Measurements from ENCODE around the gene CLCN1. TPM values are rescaled to one million over a fixed set of nuclear protein-coding genes. Genes with fewer than 3 reads are reported as not detected.

Gene CLCN1
- total RNA-seq, 1 experiment from 2014 or later = 0.13 TPM

DNA sequence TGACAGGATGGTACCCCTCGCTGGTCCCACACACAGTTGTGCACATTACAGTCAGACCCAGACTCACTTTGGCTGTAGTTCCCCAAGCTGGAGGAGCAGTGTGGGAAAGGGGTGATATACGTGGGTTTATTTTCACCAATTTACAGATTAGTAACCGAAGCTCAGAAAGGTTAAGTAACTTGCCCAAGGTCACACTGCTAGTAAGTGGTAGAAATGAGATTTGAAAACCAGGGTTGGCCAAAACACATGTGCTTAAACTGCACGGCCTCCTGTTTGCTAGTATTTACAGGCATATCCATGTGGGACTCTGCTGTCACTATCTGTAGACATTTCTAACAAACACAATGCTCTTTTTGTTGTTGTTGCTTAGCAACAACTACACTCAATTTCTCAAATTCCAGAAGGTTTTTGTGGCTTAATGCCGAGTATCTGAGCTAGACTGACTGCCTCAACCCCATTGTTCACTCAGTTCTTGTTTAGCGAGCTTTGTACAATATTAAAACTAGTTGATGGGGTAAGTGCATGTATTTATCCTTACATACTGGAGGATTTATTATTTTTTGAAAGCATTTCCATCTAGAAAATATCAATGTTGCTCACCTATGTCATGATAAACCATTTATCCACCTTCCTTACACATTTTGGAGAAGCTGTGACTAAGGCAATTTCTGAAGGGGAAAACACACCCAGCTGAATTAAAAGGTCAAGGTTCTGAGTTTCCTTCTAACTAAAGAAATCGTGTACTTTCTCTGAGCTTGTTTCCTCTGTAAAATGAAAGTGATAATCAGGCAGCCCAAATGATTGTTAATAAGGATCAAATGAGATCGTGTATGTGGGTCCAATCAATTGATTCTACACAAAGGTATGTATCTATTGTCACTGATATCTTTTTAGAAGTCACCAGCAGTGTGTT lies 36.5 kb upstream of the CLCN1 start:
- Histone ChIP-seq H3K23me2 (ENCODE audit: insufficient read length, low read depth, low read length, poor library complexity, severe bottlenecking) (no peaks in the 10 kb centered on the region), H3K79me2 (ENCODE audit: insufficient read depth, low read length) (no peaks in the 10 kb centered on the region), H2BK120ac (ENCODE audit: low read depth, low read length, poor library complexity, severe bottlenecking) (no peak overlapping the region), H4K5ac (ENCODE audit: insufficient read length, low read depth, low read length) (no peak overlapping the region), H4K20me1 (ENCODE audit: control insufficient read depth, insufficient read depth, insufficient read length) (no peaks in the 10 kb centered on the region), H2BK12ac (ENCODE audit: insufficient read length, low read depth, low read length) (no peak overlapping the region), H3K4me2 (ENCODE audit: insufficient read depth, insufficient read length, low read length) (no peak overlapping the region), H2BK20ac (ENCODE audit: low read depth, low read length, poor library complexity, severe bottlenecking) (no peak overlapping the region), H4K91ac (ENCODE audit: insufficient read length, low read depth, low read length) (no peak overlapping the region), H2AK5ac (ENCODE audit: insufficient read length, low read length) (no peak overlapping the region), H2AFZ (ENCODE audit: low read length) (no peak overlapping the region), H3K27ac (ENCODE audit: insufficient read length, low read depth, low read length) (no peak overlapping the region), H2BK15ac (ENCODE audit: low read depth, low read length) (no peak overlapping the region), H3T11ph (ENCODE audit: low read length) (no peak overlapping the region), H3K4me1 (ENCODE audit: insufficient read depth, low read length) (peaks cover 2% of the 10 kb centered on the region; the same call in 1 of the 2 replicates), H3K4ac (ENCODE audit: low read depth, low read length) (no peak overlapping the region), H3K79me1 (ENCODE audit: insufficient read depth, low read depth, low read length, poor library complexity, severe bottlenecking) (no peaks in the 10 kb centered on the region), H4K8ac (replicated peaks; ENCODE audit: insufficient read length, low read depth, low read length) (no peak overlapping the region), H2BK5ac (ENCODE audit: insufficient read length, low read length) (no peak overlapping the region), H3K9me3 (ENCODE audit: control insufficient read depth, low read depth, low read length) (no peaks in the 10 kb centered on the region), H3K14ac (ENCODE audit: insufficient read depth, low read length) (no peak overlapping the region), H3K9ac (ENCODE audit: extremely low read depth, insufficient read length, low read length) (no peak overlapping the region), H3K18ac (ENCODE audit: insufficient read length, low read depth, low read length) (no peak overlapping the region), H3K27me3 (ENCODE audit: insufficient read depth, low read length) (no peaks in the 10 kb centered on the region), H3K23ac (ENCODE audit: insufficient read length, low read depth, low read length) (no peak overlapping the region), H3K56ac (ENCODE audit: insufficient read length, low read depth, low read length) (no peak overlapping the region)
- H3K4me3 Mint-ChIP-seq = no peak overlapping the region
- no peak for DNase-seq
- H3K27ac Mint-ChIP-seq = peak overlapping the region in 1 of 3 experiments; percentile 65; a peak in 2 of 7 replicates
- H3K36me3 Mint-ChIP-seq (ENCODE audit: insufficient read depth in 1 of 3, low read depth in 3 of 3) = no peaks in the 10 kb centered on the region
- peaks cover 23% of the 10 kb centered on the region for H3K27me3 Mint-ChIP-seq (ENCODE audit: low read depth)
- TF ChIP-seq, protein P1, sequence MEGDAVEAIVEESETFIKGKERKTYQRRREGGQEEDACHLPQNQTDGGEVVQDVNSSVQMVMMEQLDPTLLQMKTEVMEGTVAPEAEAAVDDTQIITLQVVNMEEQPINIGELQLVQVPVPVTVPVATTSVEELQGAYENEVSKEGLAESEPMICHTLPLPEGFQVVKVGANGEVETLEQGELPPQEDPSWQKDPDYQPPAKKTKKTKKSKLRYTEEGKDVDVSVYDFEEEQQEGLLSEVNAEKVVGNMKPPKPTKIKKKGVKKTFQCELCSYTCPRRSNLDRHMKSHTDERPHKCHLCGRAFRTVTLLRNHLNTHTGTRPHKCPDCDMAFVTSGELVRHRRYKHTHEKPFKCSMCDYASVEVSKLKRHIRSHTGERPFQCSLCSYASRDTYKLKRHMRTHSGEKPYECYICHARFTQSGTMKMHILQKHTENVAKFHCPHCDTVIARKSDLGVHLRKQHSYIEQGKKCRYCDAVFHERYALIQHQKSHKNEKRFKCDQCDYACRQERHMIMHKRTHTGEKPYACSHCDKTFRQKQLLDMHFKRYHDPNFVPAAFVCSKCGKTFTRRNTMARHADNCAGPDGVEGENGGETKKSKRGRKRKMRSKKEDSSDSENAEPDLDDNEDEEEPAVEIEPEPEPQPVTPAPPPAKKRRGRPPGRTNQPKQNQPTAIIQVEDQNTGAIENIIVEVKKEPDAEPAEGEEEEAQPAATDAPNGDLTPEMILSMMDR (conservative IDR thresholded peaks at IDR 0.05) = no peak
- WGBS (ENCODE audit: extremely low coverage, insufficient read length, low lambda C conversion rate) = no CpG with 5 or more reads among the region's 8 CpGs
- H3K4me1 Mint-ChIP-seq = peaks cover 16 to 18% of the 10 kb centered on the region in 2 experiments
- no peaks in the 10 kb centered on the region for H3K9me3 Mint-ChIP-seq
